DMS114 treated with DMSO at 0.1 percent for 48 hours (cell line): ENCODE measurements around the gene THRAP3.
A peak's percentile ranks its signal among the peaks of the same experiment; 100 is the strongest.

Experiments
- DNase-seq: peaks from one replicate; lab custom pipeline; 2025; ENCODE audit not compliant: unreplicated experiment; lab: John Stamatoyannopoulos, UW

The THRAP3 gene

GRCh38 chr1:36297062-36297461 lies 72.8 kb downstream of the THRAP3 start:
- no peak for DNase-seq

- no peak for DNase-seq
Measured at GRCh38 chr1:36298640-36299039, 74.4 kb downstream of the THRAP3 start.

- no peak for DNase-seq
Measured at GRCh38 chr1:36300526-36300925, 76.3 kb downstream of the THRAP3 start.

DNA sequence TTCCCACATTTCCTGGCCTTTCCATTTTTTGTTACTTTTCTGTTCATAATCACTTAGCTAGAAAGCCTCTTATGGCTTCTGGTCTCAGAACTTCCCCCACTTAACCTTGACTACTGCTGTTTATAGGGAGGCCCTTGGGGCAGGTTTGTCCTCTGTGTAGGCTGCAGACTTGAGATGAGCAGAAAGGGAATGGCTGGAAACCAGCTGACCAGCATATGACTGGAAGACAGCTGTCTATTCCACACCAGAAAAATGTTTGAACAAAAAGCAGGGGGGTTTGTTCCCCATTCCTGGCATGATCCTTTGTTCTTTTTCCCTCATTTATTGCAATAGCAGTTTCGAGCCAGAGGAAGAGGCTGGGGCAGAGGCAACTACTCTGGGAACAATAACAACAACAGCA lies 77.0 kb downstream of the THRAP3 start:
- DNase-seq = no peak

DNA sequence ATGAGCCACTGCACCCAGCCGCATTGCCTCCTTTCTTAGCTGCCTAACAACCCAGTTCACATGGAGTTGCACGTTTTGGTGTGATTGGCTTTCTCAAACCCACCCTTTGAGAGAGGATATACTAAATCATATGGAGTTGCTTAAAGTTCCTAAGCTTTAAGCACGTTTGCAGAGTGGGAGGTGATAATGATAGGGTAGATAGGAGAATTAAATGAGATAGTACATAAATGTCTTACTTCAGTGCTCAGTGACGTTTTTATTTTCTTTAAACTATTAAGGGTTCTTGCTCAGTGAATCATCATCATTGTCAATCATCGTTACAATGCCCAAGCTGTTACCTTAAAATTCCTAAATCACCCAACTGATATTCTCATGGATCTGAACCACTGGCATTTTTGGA lies 79.0 kb downstream of the THRAP3 start:
- no peak for DNase-seq

GRCh38 chr1:36303650-36304360 lies 79.6 kb downstream of the THRAP3 start:
- no peak for DNase-seq

- no peak for DNase-seq
Measured at GRCh38 chr1:36304521-36304920, 80.3 kb downstream of the THRAP3 start.

DNA sequence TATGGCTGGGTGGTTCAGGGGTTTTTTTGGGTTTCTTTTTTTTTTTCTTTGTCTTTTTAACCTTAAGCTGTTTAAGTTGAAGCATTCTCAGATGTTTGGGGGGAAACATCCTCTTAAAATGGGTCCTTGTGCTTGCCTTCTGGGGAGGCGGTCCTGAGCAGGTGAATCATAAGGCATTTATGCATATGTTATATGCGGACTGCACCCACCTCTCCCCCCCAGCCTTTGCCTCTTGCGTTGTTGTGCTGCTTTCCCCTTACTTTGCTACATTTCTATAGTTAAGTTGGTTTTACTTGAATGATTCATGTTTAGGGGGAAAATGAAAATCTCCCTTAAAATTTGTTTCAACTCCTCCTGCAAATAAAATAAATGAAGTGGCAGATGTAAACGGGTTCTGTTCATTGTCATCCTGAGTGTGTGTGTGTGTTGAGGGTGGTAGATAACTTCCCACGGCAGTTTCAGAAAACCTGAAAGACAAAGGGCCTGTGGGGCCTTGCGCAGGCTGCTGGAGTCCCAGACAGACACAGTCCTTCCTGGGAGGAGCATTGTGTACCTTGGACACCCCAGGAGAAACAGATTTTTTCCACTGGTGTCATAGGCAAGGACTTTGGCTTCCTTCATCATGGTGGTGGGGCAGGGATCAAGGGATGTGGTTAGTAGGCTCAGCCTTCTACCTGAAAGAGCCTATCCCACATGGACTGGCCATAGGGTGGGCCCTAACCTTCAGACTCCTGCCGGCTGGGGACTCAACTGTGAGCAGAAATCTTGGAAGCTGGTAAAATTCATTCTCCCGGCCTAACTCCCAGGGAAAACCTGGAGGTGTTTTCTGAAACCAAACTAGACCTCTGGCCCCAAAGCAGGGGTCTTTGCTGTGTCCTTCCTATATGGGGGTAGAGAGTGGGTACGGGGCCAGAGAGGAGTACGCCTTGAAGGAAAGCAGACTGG lies 81.0 kb downstream of the THRAP3 start:
- DNase-seq = no peak

DNA sequence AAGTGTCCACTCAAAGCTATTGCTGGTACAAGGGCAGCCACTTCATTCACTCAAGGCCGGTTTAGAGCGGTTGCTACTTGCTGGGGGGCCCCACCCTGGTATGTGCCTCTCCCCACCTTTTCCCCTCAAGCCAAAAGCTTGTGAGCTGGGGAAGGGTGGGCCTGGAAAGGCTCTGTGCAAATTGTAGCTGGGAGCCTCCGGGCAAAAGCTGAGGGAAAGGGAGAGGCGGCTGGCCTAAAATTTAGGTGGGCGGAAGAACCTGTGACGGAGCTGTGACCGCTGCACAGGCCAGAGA lies 81.6 kb downstream of the THRAP3 start:
- no peak for DNase-seq

- peak; percentile 47 for DNase-seq
Measured at GRCh38 chr1:36306210-36306901, 82.1 kb downstream of the THRAP3 start, which contains the start of gene SH3D21. SH3D21 (plus strand) TSS chr1:36306368; CDS start chr1:36306421, 53 bp downstream.

DNA sequence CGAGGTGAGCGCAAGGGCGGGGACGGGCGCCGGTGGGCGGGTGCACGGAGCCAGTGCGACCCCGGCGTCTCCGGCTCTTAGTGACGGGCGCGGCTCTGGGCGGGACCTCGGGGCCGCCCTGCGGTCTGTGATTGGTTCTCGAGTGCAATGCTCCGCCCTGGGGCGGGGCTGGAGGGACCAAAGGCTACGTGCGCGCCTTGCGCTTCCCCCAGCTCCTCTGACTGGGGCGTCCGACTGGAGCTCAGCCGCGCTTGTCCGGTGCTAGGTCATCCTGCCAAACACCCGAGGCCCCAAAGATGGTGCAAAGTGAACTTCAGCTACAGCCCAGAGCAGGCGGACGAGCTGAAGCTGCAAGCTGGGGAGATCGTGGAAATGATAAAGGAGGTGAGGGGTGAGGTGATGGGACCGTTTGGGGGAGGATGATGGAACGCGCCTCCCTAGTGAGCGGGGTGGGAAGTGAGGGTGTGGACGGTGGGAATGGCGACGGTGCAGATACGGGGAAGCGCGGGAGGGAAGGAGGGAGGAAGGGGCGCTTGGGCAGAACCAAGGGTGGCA lies 82.7 kb downstream of the THRAP3 start:
- DNase-seq = peak; percentile 93

DNA sequence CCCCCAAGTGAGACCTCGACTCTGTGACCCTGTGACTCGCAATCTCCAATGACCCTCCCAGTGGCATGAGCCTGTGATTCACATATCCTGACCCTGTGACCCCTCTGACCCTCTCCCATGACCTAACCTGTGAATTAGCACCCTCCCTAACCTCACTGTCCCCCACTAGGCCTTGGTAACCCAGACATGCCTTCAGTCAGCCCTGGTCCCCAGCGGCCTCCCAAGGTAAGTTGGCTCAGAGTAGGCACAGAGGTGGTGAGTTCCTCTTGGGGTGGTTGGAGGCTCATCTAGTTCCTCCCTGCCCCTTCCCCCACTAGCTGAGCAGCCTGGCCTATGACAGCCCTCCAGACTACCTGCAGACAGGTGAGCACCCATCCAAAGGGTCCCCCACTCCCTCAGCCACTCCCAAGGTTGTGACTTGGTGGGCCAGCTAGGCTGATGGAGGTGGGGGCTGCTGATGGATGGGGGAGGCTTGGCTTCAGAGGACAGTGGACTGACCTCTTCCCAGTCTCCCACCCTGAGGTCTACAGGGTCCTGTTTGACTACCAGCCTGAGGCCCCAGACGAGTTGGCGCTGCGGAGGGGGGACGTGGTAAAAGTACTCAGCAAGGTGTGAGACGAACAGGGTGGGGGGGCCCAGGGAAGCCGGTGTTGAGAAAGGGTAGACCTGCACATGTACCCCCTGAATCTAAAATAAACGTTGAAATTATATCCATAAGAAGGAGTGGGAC lies 83.5 kb downstream of the THRAP3 start:
- DNase-seq = no peak

DNA sequence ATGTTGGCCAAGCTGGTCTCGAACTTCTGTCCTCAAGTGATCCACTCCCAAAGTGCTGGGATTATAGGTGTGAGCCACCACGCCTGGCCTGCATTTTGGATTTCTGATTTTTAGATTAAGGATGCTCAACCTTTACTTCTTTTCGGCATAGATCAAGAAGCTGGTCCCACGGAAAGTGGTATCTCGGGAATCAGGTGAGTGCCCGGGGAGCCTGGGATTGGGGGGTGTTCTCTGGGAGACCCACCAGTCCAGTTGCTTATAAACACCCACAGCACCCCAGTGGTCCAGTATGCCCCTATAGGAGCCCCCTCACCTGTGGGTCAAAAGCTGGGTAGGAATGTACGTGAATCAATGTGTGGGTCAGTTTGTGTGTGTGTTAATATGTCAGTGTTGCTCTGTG lies 85.2 kb downstream of the THRAP3 start:
- no peak for DNase-seq

DNA sequence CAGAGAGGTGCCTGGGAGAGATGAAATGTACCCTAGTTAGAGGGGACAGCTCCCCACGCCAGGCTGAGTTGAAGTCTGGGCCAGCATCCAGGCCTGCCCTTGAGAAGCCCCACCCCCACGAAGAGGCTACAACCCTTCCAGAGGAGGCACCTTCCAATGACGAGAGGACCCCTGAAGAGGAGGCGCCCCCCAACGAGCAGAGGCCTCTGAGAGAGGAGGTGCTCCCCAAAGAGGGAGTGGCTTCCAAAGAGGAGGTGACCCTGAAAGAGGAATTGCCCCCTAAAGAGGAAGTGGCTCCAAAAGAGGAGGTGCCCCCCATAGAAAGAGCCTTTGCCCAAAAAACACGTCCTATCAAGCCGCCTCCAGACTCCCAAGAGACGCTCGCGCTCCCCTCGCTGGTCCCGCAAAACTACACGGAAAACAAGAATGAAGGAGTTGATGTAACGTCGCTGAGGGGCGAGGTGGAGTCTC lies 96.1 kb downstream of the THRAP3 start:
- DNase-seq = no peak

DNA sequence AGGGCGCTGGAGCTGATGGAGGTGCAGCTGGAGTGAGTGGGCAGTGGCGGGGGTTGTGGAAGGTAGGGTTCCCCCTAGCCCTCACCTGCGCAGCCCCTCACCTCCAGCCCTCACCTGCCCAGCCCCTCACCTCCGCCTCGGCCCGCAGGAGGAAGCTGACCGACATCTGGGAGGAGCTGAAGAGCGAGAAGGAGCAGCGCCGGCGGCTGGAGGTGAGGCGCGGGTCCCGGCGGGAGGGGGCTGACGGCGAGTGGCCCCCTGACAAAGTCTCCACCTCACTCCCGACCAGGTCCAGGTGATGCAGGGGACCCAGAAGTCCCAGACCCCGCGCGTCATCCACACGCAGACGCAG lies 96.5 kb downstream of the THRAP3 start:
- DNase-seq = no peak

DNA sequence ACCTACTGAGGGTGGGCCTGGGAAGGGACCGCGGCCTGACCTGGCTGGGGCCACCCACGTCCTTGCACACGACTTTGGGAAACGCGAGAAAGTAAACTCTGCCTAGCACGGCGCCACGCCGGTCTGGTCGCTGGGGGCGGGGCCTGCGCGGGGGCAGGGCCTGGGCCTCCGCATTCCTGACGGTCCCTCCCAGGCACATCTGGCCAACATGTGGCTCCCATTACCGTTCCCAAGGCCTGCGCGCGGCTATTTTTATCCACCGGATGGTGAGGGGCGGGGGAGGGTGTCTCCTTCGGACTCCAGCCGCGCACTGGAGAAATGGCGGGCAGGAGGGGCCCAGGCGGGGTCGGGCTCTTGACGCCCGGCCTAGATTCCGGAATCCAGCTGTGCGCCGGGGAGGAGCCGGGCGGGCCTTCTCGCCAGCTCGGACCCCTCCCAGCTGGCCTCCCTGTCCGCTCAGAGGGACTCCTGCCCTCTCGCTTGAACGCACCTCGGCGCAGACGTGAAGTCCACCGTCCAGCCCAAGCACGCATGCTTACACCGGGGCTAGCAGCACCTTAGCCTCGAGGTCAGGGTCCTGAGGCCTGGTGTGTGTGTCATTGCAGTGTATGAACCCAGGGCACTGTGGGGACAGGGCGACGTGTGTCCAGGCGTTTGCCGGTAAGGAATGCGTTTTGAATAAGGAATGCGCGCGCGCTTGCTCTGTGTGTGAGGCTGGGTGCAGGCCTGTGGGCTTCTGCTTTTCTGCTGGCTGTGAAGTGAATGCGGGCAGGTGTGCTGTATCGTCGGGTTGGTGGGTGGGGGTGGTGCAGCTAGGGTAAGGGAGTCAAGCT lies 97.1 kb downstream of the THRAP3 start:
- no peak for DNase-seq

DNA sequence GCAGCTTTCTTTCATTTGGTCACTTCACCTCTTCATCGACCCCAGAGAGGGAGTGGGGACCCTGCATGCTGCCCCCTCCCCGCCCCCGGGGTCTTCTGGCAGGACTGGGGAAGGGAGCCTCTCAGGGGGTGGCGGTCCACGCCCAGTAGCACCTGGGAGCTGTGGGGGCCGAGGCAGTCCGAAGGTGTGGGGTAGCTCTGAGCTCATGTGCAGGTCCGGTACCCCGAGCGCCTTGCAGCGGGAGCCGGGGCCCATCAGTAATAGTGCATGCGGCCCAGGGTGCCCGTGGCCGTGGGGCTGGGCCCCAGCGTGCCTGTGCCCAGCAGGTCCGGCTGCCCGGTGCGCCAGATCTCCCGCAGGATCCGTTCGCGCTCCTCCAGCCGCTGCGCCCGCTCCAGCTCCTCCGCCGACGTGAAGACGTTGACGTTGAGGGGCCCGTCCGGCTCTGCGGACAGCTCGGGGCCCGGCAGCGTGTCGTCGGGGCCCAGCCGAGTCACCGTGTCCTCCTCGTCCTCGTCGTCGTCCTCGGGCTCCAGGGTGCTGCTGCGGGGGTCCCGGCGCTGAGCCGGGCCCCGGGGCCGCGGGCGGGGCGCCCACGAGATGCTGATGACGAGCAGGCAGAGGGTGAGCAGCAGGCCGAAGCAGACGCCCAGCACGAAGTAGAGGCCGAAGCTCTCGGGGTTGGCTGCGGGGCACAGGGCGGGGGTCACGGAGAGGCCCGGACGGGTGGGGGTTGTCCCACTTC lies 98.0 kb downstream of the THRAP3 start:
- DNase-seq = no peak

GRCh38 chr1:36322786-36323635 lies 98.8 kb downstream of the THRAP3 start:
- peak; percentile 19 for DNase-seq
